CD1c-positive myeloid dendritic cell (primary cell): ENCODE data around the gene ANKMY1.
A peak's percentile ranks its signal among the peaks of the same experiment; 100 is the strongest.

Experiments
- DNase-seq: peaks from one replicate; pipeline ENCODE4 v3.0.0-alpha.2; 2016; ENCODE audit errors: extremely low spot score

ANKMY1 gene

GRCh38 chr2:240435948-240436682 lies 121.7 kb downstream of the ANKMY1 start:
- DNase-seq, result no peak

DNA sequence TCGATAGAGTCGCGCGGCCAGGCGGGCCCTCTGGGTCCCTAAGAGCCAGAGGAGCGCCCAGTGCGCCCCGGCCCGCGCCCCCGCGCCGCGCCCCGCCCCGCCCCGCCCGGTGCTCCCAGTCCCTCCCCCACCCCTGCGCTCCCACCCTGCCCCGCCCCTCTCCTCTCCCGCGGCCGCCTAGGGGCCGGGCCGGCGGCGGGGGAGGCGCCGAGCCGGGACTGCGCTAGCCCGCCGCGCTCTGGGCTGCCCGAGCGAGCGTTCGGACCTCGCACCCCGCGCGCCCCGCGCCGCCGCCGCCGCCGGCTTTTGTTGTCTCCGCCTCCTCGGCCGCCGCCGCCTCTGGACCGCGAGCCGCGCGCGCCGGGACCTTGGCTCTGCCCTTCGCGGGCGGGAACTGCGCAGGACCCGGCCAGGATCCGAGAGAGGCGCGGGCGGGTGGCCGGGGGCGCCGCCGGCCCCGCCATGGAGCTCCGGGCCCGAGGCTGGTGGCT lies 122.3 kb downstream of the ANKMY1 start, which contains the start of gene GPC1:
GPC1 (plus strand) TSS at position 207 of the 491 bp plus-strand sequence; CDS start at position 463, 256 bp downstream.
- DNase-seq, result peak; percentile 55

GRCh38 chr2:240434728-240435456 lies 122.9 kb downstream of the ANKMY1 start:
- DNase-seq, result peak; percentile 70

GRCh38 chr2:240433973-240434727 lies 123.6 kb downstream of the ANKMY1 start:
- DNase-seq, result peak; percentile 16

GRCh38 chr2:240432820-240433801 lies 124.7 kb downstream of the ANKMY1 start:
- DNase-seq, result no peak

- DNase-seq, result no peak
Measured at GRCh38 chr2:240432430-240432819, 125.4 kb downstream of the ANKMY1 start.

GRCh38 chr2:240431661-240432424 lies 125.9 kb downstream of the ANKMY1 start:
- DNase-seq, result no peak

GRCh38 chr2:240431271-240431660 lies 126.5 kb downstream of the ANKMY1 start:
- DNase-seq, result no peak

- DNase-seq, result no peak
Measured at GRCh38 chr2:240430595-240430994, 127.2 kb downstream of the ANKMY1 start.

DNA sequence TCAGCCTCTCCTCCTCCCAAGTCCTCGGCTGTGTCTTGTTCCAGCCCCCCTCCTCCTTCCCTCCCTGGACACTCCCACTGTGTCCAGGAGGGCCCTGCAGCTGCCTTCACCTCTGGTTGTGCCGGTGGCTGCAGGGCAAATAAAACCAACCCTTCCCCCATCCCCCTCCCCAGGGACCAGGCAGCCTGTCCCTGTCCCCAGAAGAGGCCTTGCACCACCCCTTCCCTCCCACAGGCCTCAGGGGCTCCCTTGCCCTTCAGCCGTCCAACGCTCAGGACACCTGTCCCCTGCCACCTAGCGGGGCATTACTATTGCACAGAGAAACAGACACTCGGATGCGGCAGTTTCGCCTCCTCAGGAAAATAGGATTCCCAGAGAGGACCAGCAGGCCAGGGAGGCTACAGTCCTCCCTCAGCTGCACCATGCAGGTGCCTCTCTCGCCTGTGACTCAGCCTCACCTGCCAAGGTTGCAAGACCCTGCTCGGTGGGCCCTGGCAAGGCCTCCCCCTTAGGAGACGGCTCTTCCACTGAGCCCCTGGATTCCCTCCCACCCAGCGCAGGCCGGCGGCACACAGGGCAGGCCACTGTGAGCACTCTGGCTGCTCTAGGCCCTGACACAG lies 127.8 kb downstream of the ANKMY1 start:
- no peak for DNase-seq
